Keratinocyte (primary cell): ENCODE results near the gene SLC5A8. TPM values are rescaled to one million over a fixed set of nuclear protein-coding genes. Genes with fewer than 3 reads are reported as not detected.

Experiments
- DNase-seq: peaks from one replicate; pipeline ENCODE4 v3.0.0-alpha.2; 2011; ENCODE audit warnings: low read depth, missing footprints, low spot score
- FAIRE-seq: peaks from 2 replicates; lab custom pipeline; 2011; peaks lifted over from hg19 to GRCh38; lab: Jason Lieb, UNC
- H2AFZ ChIP-seq: 2 replicates; pipeline ENCODE4 v1.6.0; 2012; ENCODE audit warnings: low read length, control low read depth, inconsistent platforms; ENCODE audit not compliant: control insufficient read depth
- H3K27ac ChIP-seq: 2 replicates; pipeline ENCODE4 v1.5.1; 2011; ENCODE audit warnings: low read length; ENCODE audit not compliant: control insufficient read depth, insufficient read depth
- H3K27me3 ChIP-seq: 3 replicates; pipeline ENCODE4 v1.6.0; 2011; ENCODE audit warnings: low read length; ENCODE audit not compliant: control insufficient read depth, insufficient read depth; ENCODE audit errors: extremely low read depth
- H3K36me3 ChIP-seq, 2 experiments: 2 replicates in 1 of 2; 3 replicates in 1 of 2; pipeline ENCODE4 v1.5.1; 2011; ENCODE audit warnings: low read length in 2 of 2, mild to moderate bottlenecking in 1 of 2; ENCODE audit not compliant: control insufficient read depth in 2 of 2, insufficient read depth in 2 of 2; ENCODE audit errors: extremely low read depth in 1 of 2
- H3K4me1 ChIP-seq: 3 replicates; pipeline ENCODE4 v1.5.1; 2011; ENCODE audit warnings: low read length; ENCODE audit not compliant: control insufficient read depth, insufficient read depth; ENCODE audit errors: extremely low read depth
- H3K4me2 ChIP-seq: 3 replicates; pipeline ENCODE4 v1.6.0; 2011; ENCODE audit warnings: low read depth, low read length; ENCODE audit not compliant: control insufficient read depth, insufficient read depth; ENCODE audit errors: extremely low read depth
- H3K4me3 ChIP-seq, 3 experiments: fragments of 200-600 bp in 1 of 3; sonication (generic) in 1 of 3; 2 replicates in 2 of 3; 3 replicates in 1 of 3; pipeline ENCODE4 v1.5.1; 2011 to 2016; ENCODE audit warnings: low read length in 3 of 3, mild to moderate bottlenecking in 3 of 3, control low read depth in 2 of 3, inconsistent platforms in 1 of 3, low read depth in 1 of 3, mixed read lengths in 1 of 3, mixed run types in 1 of 3, moderate library complexity in 1 of 3; ENCODE audit not compliant: control insufficient read depth in 2 of 3, insufficient read depth in 2 of 3; ENCODE audit errors: extremely low read depth in 1 of 3
- H3K79me2 ChIP-seq: 2 replicates; pipeline ENCODE4 v1.6.0; 2012; ENCODE audit warnings: low read length; ENCODE audit not compliant: control insufficient read depth, insufficient read depth
- H3K9ac ChIP-seq: 3 replicates; pipeline ENCODE4 v1.6.0; 2011; ENCODE audit warnings: low read length; ENCODE audit not compliant: control insufficient read depth, insufficient read depth; ENCODE audit errors: extremely low read depth
- H3K9me1 ChIP-seq: 3 replicates; pipeline ENCODE4 v1.6.0; 2011; ENCODE audit warnings: low read length; ENCODE audit not compliant: control insufficient read depth, insufficient read depth; ENCODE audit errors: extremely low read depth
- H3K9me3 ChIP-seq: 2 replicates; pipeline ENCODE4 v1.5.1; 2012; ENCODE audit warnings: low read depth, low read length; ENCODE audit not compliant: control insufficient read depth
- H4K20me1 ChIP-seq: 3 replicates; pipeline ENCODE4 v1.6.0; 2011; ENCODE audit warnings: low read length; ENCODE audit not compliant: control insufficient read depth, insufficient read depth; ENCODE audit errors: extremely low read depth
- EZH2 ChIP-seq: IDR thresholded peaks from one replicate; pipeline ENCODE4 v1.6.1; 2012; ENCODE audit warnings: inconsistent platforms, mild to moderate bottlenecking, low read length, moderate library complexity
- dilution Hi-C: fragments of 300-500 bp; cut with MboI; formaldehyde crosslinking; loops from one replicate; pipeline ENCODE4 v1.7.0; 2020; ENCODE audit warnings: low sequenced_read_pairs; ENCODE audit not compliant: extremely low pct_ligation_motif_present
- polyA plus RNA-seq, 5 experiments: library from polyadenylated mRNA; depleted of rRNA in 3 of 5; stranded (reverse) in 3 of 5; stranded (forward) in 1 of 5; unstranded in 1 of 5; fragments of >200 nt; gene quantifications; 1 replicate in 1 of 5; 2 replicates in 3 of 5; 3 replicates in 1 of 5; pipeline versions ENCODE4 v1.2.1 to v1.2.3, GENCODE V29; 2011 to 2012; ENCODE audit warnings: missing spikeins in 2 of 5, low read depth in 1 of 5, low replicate concordance in 1 of 5
- TF ChIP-seq, protein P1 (sequence below), 3 experiments: IDR thresholded peaks in 1 of 3; conservative IDR thresholded peaks in 1 of 3; optimal IDR thresholded peaks in 1 of 3; 2 replicates in 2 of 3; 3 replicates in 1 of 3; pipeline versions ENCODE3 to v1.5.1; 2011; ENCODE audit warnings: low read length in 3 of 3, mild to moderate bottlenecking in 3 of 3, moderate library complexity in 2 of 3, control low read depth in 1 of 3, inconsistent platforms in 1 of 3; ENCODE audit not compliant: insufficient read depth in 2 of 3; ENCODE audit errors: extremely low read depth in 1 of 3

The SLC5A8 gene
- polyA plus RNA-seq, 1 donor (not counting 4 experiments of a cell fraction or from before 2014, with no cell fraction given): not detected

DNA sequence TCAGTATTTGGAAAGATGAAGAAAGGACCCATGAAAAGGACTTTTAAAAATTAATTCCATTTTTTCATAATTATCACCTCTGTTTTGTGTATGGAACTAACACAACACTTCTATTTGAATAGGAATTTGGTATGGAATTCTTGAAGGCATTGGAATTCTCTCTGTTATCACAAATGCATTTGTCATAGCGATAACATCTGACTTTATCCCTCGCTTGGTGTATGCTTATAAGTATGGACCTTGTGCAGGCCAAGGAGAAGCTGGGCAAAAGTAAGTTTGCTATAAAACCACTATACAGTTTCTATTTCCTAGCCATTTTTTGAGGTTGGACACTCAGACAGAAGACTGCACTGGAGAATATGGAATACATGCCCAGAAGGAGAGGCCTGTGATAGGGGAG, 98.6 kb downstream of the SLC5A8 start:
- H3K36me3 ChIP-seq: no peaks in the 10 kb centered on the region

DNA sequence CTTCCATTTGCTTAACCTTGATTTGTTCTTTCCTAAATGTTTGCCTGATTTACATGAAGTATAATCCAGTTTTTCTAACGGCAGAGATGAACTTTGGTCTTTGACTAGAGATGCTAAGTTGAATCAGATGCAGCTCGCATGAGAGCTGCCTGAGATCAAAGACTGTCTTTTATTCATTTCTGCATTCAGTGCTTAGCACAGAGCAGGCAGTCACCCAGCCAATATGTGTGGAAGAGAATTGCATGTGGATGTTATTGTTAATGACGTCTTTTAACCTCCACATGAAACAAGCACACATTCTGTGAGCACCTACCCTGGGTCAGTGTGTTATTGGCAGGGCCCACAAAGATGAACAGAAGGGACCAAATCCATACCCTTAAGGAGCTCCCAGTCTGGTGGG, 99.2 kb downstream of the SLC5A8 start:
- Histone ChIP-seq H3K4me1 (no peaks in the 10 kb centered on the region), H3K9ac (no peak overlapping the region), H3K9me3 (no peaks in the 10 kb centered on the region), H3K9me1 (no peaks in the 10 kb centered on the region), H2AFZ (no peak overlapping the region), H4K20me1 (no peaks in the 10 kb centered on the region), H3K27ac (no peak overlapping the region), H3K79me2 (no peaks in the 10 kb centered on the region), H3K4me2 (no peak overlapping the region), H3K4me3 (no peak overlapping the region), H3K27me3 (no peaks in the 10 kb centered on the region), H3K36me3 (no peaks in the 10 kb centered on the region)
- dilution Hi-C loops: no loop called here
- TF ChIP-seq, protein P1, sequence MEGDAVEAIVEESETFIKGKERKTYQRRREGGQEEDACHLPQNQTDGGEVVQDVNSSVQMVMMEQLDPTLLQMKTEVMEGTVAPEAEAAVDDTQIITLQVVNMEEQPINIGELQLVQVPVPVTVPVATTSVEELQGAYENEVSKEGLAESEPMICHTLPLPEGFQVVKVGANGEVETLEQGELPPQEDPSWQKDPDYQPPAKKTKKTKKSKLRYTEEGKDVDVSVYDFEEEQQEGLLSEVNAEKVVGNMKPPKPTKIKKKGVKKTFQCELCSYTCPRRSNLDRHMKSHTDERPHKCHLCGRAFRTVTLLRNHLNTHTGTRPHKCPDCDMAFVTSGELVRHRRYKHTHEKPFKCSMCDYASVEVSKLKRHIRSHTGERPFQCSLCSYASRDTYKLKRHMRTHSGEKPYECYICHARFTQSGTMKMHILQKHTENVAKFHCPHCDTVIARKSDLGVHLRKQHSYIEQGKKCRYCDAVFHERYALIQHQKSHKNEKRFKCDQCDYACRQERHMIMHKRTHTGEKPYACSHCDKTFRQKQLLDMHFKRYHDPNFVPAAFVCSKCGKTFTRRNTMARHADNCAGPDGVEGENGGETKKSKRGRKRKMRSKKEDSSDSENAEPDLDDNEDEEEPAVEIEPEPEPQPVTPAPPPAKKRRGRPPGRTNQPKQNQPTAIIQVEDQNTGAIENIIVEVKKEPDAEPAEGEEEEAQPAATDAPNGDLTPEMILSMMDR (optimal IDR thresholded peaks at IDR 0.05 in 1 of 3, IDR thresholded peaks at IDR 0.05 in 1 of 3, conservative IDR thresholded peaks at IDR 0.05 in 1 of 3; ENCODE audit: extremely low read depth in 1 of 3, insufficient read depth in 2 of 3, low read length in 3 of 3): no peak
- no peak for TF ChIP-seq EZH2
- FAIRE-seq: no peak
- no peak for DNase-seq

More for the DNA sequence above, 98.6 kb downstream of the SLC5A8 start:
- H3K27me3 ChIP-seq: no peaks in the 10 kb centered on the region
- H2AFZ ChIP-seq: no peak overlapping the region
- H3K9ac ChIP-seq: no peak overlapping the region
- H3K9me3 ChIP-seq: no peaks in the 10 kb centered on the region
- no peak overlapping the region for H3K27ac ChIP-seq
- no peak overlapping the region for H3K4me3 ChIP-seq
- no peaks in the 10 kb centered on the region for H3K4me1 ChIP-seq
- no peaks in the 10 kb centered on the region for H3K9me1 ChIP-seq
- TF ChIP-seq, protein P1 (optimal IDR thresholded peaks at IDR 0.05 in 1 of 3, IDR thresholded peaks at IDR 0.05 in 1 of 3, conservative IDR thresholded peaks at IDR 0.05 in 1 of 3; ENCODE audit: extremely low read depth in 1 of 3, insufficient read depth in 2 of 3, low read length in 3 of 3): no peak
- TF ChIP-seq EZH2: no peak
- dilution Hi-C loops: no loop called here
- FAIRE-seq: no peak
- no peak overlapping the region for H3K4me2 ChIP-seq
- no peaks in the 10 kb centered on the region for H4K20me1 ChIP-seq
- H3K79me2 ChIP-seq: no peaks in the 10 kb centered on the region
- DNase-seq: no peak
